Immature natural killer cell (primary cell): Measurements from ENCODE around the gene YTHDC1. TPM values are rescaled to one million over a fixed set of nuclear protein-coding genes. Genes with fewer than 3 reads are reported as not detected.
A peak's percentile ranks its signal among the peaks of the same experiment; 100 is the strongest.

Source experiments
- DNase-seq, 3 donors: peaks; one replicate each; pipeline ENCODE4 v3.0.0; 2022; ENCODE audit warnings: mixed read lengths in 1 of 3
- H3K27ac Mint-ChIP-seq, 6 donors: one replicate each; pipeline ENCODE4 v1.8.0; 2020; ENCODE audit warnings: mixed read lengths in 6 of 6, mild to moderate bottlenecking in 5 of 6, inconsistent platforms in 4 of 6, moderate library complexity in 3 of 6
- H3K27me3 Mint-ChIP-seq, 3 donors: one replicate each; pipeline ENCODE4 v1.8.0; 2020 to 2021; ENCODE audit warnings: low read depth in 3 of 3, mild to moderate bottlenecking in 3 of 3, mixed read lengths in 3 of 3, moderate library complexity in 3 of 3, inconsistent platforms in 1 of 3
- H3K36me3 Mint-ChIP-seq, 3 donors: one replicate each; pipeline ENCODE4 v1.8.0; 2020; ENCODE audit warnings: mixed read lengths in 3 of 3, inconsistent platforms in 2 of 3, mild to moderate bottlenecking in 2 of 3
- H3K4me1 Mint-ChIP-seq, 2 donors: one replicate each; pipeline ENCODE4 v1.8.0; 2020; ENCODE audit warnings: inconsistent platforms in 2 of 2, mild to moderate bottlenecking in 2 of 2, mixed read lengths in 2 of 2, moderate library complexity in 1 of 2
- H3K4me3 Mint-ChIP-seq, 5 donors: one replicate each; pipeline ENCODE4 v1.8.0; 2020; ENCODE audit warnings: mild to moderate bottlenecking in 5 of 5, mixed read lengths in 5 of 5, inconsistent platforms in 3 of 5, moderate library complexity in 3 of 5
- H3K9me3 Mint-ChIP-seq, 6 donors: one replicate each; pipeline ENCODE4 v1.8.0; 2020; ENCODE audit warnings: mild to moderate bottlenecking in 6 of 6, mixed read lengths in 6 of 6, inconsistent platforms in 4 of 6, moderate library complexity in 3 of 6
- polyA plus RNA-seq, 3 donors: library from polyadenylated mRNA; unstranded; fragments of 300-500 nt; fragmentation: Illumina TruSeq; gene quantifications; one replicate each; pipeline ENCODE4 v1.2.3, GENCODE V29; 2021

Gene YTHDC1
- polyA plus RNA-seq, 3 donors from 2014 or later = 4.9 to 53.9 (median 24.1) TPM

DNA sequence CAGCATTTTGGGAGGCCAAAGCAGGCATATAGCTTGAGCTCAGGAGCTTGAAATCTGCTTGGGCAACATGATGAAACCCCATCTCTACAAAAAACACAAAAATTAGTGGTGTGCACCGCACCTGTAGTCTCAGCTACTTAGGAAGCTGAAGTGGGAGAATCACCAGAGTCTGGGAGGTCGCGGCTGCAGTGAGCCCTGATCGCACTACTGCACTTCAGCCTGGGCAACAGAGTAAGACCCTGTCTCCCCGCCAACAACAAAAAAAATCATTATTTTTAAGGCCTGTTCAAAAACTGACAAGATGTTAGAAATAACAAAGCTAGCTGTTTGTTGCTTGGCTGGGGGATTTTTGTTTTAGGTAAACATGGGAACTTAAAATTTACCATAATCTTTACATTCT is 5.1 kb downstream of the YTHDC1 start:
- peaks cover 1 to 14% (median 3%) of the 10 kb centered on the region in 3 donors for H3K27me3 Mint-ChIP-seq
- peaks cover 72 to 90% of the 10 kb centered on the region in 2 donors for H3K4me1 Mint-ChIP-seq
- H3K27ac Mint-ChIP-seq = peak overlapping the region in 4 of 6 donors; percentile 38 to 66 (median 44)
- peak overlapping the region; percentile 3 to 52 (median 22) for H3K4me3 Mint-ChIP-seq
- no peaks in the 10 kb centered on the region for H3K36me3 Mint-ChIP-seq
- no peaks in the 10 kb centered on the region for H3K9me3 Mint-ChIP-seq
- DNase-seq = no peak

DNA sequence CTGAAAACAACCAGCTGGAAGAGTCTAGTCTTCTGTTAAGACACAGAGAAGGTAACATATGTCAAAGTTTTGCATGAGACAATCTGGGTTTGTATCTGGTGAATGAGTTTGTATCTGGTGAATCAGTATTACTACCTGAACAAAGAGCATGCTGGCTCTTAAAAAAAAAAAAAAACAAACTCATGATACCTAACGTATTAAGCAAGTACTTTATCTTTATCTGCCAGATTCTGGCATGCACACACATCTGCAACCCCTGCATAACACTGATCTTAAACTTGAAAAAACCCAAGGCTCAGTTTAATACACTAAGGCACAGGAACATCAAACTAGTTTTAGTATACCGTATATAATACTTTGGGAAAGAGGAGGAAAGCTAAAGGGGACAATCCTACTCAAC is 5.8 kb downstream of the YTHDC1 start:
- H3K9me3 Mint-ChIP-seq = no peaks in the 10 kb centered on the region
- H3K4me3 Mint-ChIP-seq = peak overlapping the region in 4 of 5 donors; percentile 35 to 69 (median 56)
- peaks cover 78 to 95% of the 10 kb centered on the region in 2 donors for H3K4me1 Mint-ChIP-seq
- no peak for DNase-seq
- H3K27me3 Mint-ChIP-seq = peaks cover 0 to 7% (median 0%) of the 10 kb centered on the region in 3 donors
- H3K36me3 Mint-ChIP-seq = no peaks in the 10 kb centered on the region
- peak overlapping the region in 5 of 6 donors; percentile 2 to 55 (median 41) for H3K27ac Mint-ChIP-seq

DNA sequence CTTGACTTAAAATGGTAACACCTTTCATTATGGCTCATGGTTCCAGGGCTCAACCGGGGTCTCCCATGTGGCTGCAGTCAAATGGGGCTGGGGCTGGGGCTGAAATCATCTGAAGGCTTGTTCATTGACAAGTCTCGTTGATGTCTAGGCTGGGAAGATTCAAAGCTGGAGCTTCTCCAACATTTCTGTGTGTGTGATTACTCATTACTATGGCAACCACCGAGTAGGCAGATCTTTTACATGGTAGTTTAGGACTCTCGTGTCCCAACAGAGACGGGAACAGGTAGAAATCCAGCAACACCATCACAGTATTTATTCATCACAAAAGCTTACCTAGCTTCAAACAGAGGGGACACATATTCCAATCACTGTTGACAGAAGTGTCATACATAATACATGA is 7.8 kb downstream of the YTHDC1 start:
- Mint-ChIP-seq H3K4me3 (peak overlapping the region; percentile 1 to 54 (median 27)), H3K36me3 (peaks cover 2 to 6% (median 6%) of the 10 kb centered on the region in 3 donors), H3K4me1 (peaks cover 70 to 95% of the 10 kb centered on the region in 2 donors), H3K9me3 (no peaks in the 10 kb centered on the region), H3K27ac (peak overlapping the region in 5 of 6 donors; percentile 1 to 43 (median 24)), H3K27me3 (peaks cover 0 to 1% (median 0%) of the 10 kb centered on the region in 3 donors)
- no peak for DNase-seq

DNA sequence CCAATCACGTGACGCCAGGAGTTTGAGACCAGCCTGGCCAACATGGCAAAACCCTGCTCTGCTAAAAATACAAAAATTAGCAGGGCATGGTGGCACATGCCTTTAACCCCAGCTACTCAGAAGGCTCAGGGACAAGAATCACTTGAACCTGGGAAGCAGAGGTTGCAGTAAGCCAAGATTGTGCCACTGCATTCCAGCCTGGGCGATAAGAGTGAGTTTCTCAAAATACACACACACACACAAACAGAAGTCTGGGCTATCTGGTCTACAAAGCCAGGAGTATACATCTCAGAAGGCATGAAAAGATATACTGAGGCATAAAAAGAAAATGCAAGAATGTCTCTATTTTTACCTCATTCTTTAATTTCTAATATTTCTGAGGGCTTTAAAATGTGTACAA is 11.3 kb downstream of the YTHDC1 start:
- DNase-seq = no peak
- peaks cover 4 to 23% (median 13%) of the 10 kb centered on the region in 3 donors for H3K36me3 Mint-ChIP-seq
- H3K27me3 Mint-ChIP-seq = peaks cover 0 to 3% (median 2%) of the 10 kb centered on the region in 3 donors
- peaks cover 56 to 95% of the 10 kb centered on the region in 2 donors for H3K4me1 Mint-ChIP-seq
- H3K4me3 Mint-ChIP-seq = peak overlapping the region in 1 of 5 donors; percentile 53
- H3K9me3 Mint-ChIP-seq = no peaks in the 10 kb centered on the region
- H3K27ac Mint-ChIP-seq = peak overlapping the region in 1 of 6 donors; percentile 15

DNA sequence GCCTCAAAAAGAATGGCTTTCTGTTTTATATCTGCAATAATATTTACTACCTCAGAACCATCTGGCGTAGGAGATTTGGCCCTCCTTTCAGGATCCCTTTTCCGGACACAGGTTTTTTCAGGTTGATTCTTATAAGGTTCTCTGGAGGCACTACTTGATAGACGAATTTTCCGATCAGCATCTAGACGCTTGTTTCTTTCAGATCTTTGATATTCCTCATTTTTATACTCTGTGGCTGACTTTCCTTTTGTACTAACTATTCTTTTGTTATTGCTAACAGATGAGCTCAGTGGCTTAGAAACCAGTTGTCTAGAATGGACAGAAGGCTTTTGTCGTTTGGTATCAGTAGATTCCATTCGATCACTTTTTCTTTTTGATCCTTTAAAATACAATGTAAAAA is 12.4 kb downstream of the YTHDC1 start:
- Mint-ChIP-seq H3K9me3 (no peaks in the 10 kb centered on the region), H3K27me3 (peaks cover 0 to 3% (median 2%) of the 10 kb centered on the region in 3 donors), H3K36me3 (peaks cover 4 to 33% (median 14%) of the 10 kb centered on the region in 3 donors), H3K4me3 (peak overlapping the region in 1 of 5 donors; percentile 1), H3K27ac (peak overlapping the region in 3 of 6 donors; percentile 26 to 52 (median 49)), H3K4me1 (peaks cover 58 to 100% of the 10 kb centered on the region in 2 donors)
- no peak for DNase-seq

DNA sequence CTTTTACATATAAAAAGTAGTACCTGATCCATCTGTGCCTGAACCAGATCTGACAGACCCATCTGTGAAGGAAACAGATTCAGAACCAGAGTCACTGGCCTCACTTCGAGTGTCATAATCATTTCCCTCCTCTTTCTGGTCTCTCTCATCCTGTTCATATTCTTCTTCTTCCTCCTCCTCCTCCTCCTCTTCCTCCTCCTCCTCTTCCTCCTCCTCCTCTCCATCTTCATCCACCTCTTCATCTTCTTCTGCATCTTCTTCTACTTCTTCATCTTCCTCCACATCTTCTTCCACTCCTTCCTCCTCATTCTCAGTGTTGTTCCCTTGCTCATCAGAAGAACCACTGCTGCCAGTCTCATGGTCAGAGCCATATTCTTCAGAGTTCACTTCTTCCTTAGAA is 12.9 kb downstream of the YTHDC1 start:
- Mint-ChIP-seq H3K27ac (peak overlapping the region in 5 of 6 donors; percentile 9 to 77 (median 52)), H3K9me3 (no peaks in the 10 kb centered on the region), H3K36me3 (peaks cover 4 to 39% (median 19%) of the 10 kb centered on the region in 3 donors), H3K4me3 (no peak overlapping the region), H3K4me1 (peaks cover 55 to 100% of the 10 kb centered on the region in 2 donors), H3K27me3 (peaks cover 0 to 4% (median 3%) of the 10 kb centered on the region in 3 donors)
- no peak for DNase-seq

DNA sequence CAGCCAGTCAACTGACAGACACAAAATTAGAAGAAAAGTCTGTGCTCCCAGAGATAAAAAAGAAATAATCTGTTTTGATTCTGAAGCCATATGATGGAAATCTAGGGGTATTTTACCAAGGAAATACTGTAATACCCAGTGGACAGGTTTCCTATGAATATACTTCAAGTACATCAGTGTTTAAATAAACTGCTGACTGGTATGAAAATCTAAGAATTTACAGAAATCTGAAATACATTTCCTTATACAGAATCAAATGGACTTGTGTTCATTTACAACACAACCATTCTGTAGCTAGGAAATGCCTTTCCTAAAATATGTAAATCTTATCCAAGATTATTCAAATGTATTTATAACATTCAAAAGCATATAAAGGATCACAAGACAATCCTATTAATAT is 13.4 kb downstream of the YTHDC1 start:
- no peak overlapping the region for H3K4me3 Mint-ChIP-seq
- H3K36me3 Mint-ChIP-seq = peaks cover 4 to 43% (median 24%) of the 10 kb centered on the region in 3 donors
- H3K27ac Mint-ChIP-seq = peak overlapping the region in 2 of 6 donors; percentile 8 to 32
- no peaks in the 10 kb centered on the region for H3K9me3 Mint-ChIP-seq
- peaks cover 52 to 98% of the 10 kb centered on the region in 2 donors for H3K4me1 Mint-ChIP-seq
- DNase-seq = no peak
- peaks cover 0 to 4% (median 3%) of the 10 kb centered on the region in 3 donors for H3K27me3 Mint-ChIP-seq

DNA sequence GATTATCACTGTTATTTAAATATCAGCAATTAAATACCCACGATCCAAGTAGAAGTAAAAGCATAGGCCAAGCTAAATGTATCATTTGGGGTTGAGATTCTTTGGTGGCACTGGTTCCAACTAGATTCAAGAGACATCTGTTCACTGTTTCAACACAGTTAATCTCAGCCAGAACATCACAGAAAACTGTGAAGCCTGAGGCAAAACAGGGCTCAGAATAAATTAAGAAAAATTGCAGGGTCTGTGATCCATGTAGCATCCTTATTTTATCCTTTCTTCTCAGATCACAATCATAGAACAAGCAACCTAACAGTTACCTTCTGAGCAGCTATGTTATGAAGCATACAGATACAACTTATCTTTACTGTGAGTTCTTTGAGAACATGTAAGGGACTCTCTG is 23.7 kb downstream of the YTHDC1 start:
- Mint-ChIP-seq H3K4me3 (no peak overlapping the region), H3K36me3 (peaks cover 0 to 31% (median 23%) of the 10 kb centered on the region in 3 donors), H3K27ac (peak overlapping the region in 3 of 6 donors; percentile 62 to 75 (median 66)), H3K27me3 (peaks cover 0 to 3% (median 1%) of the 10 kb centered on the region in 3 donors), H3K9me3 (no peaks in the 10 kb centered on the region), H3K4me1 (peaks cover 0 to 7% of the 10 kb centered on the region in 2 donors)
- DNase-seq = no peak

DNA sequence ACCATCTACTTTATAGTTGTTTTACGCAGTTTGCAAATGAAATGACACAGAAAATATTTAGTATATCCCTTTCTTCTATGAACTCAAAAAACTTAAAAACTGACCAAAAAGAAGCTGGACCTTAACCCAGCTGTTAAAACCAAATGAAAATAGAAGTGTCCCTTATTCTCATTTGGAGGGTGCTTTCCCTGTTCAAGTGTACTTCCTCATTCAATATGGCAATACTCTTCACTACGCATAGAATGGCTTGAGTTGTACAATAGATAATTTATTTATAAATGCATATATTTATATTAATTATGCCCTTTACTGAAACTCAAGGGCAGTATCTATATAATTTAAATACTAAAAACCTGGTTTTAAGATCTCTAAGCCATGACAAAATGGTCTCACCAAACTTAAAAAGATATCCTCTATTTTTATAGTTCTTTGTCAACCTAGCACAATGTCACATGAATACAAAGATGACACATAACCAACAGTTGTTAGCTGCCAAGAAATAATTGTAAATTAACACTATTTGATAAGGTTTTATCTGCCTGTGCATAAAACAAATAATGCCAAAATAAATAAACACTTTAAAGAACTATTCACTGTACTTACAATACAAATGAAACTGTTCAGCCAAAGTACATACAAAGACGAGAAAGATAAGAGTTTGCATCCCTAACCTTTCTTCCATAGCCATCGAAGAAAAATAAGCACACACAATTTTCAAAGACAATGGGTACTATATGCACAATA is 25.2 kb downstream of the YTHDC1 start:
- DNase-seq = no peak
- Mint-ChIP-seq H3K4me1 (peaks cover 0 to 13% of the 10 kb centered on the region in 2 donors), H3K9me3 (no peaks in the 10 kb centered on the region), H3K27me3 (peaks cover 0 to 3% (median 1%) of the 10 kb centered on the region in 3 donors), H3K36me3 (peaks cover 0 to 31% (median 27%) of the 10 kb centered on the region in 3 donors), H3K27ac (peak overlapping the region in 1 of 6 donors; percentile 13), H3K4me3 (no peak overlapping the region)

DNA sequence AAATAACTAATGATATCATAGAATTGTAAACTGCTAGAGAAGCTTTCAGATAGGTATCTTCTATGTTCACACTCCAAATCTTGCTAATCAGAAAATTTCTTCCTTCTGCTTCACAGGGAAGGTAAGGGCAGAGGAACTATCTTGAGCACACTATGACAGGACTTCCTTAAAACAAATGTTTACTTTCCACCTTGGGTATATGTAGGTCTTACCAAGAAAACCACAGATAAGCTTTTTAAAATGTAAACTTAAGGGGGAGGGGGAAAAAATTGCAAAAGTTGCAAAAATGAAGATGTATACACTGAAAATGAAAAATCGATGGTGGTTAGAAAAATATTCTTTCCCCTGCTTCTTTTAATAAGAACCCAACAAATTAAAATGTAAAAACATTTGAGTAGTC is 30.9 kb downstream of the YTHDC1 start:
- H3K4me3 Mint-ChIP-seq = no peak overlapping the region
- H3K36me3 Mint-ChIP-seq = peaks cover 12 to 41% (median 40%) of the 10 kb centered on the region in 3 donors
- H3K27me3 Mint-ChIP-seq = peaks cover 0 to 2% (median 0%) of the 10 kb centered on the region in 3 donors
- H3K27ac Mint-ChIP-seq = peak overlapping the region; percentile 28 to 75 (median 40)
- no peaks in the 10 kb centered on the region for H3K9me3 Mint-ChIP-seq
- peaks cover 8 to 25% of the 10 kb centered on the region in 2 donors for H3K4me1 Mint-ChIP-seq
- DNase-seq = no peak

DNA sequence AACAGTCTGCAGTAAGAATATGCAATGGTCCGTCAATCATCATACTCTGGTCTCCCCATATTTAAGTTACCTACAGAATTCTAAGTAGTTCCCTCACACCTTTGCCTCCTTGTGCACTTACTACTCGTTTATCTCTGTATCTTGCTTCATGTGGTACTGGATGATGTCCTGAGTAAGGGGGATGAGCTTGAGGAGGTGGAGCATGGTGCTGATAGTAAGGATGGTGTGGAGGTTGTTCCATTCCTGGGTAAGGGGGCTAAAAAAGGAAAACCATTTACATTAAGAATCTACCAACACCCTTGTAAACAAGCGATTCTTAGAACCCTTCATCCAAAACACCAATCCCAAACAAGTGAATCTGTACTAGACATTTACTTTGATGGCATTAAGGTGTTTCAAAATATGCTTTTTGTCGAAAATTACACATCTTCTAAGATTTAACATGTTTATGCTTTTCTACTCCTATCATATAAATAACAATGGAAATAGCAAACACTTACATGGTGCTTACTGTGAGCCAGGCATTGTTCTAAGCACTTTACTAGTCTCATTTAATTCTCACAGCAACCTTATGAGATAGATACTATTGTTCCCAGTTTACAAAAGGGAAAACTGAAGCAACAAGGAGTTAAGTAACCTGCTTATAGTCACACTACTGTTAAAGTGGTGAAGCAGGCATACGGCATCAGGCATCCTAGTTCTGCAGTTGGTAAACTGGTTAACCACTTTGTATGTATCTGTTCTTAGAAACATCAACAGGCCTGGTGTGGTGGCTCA is 33.5 kb downstream of the YTHDC1 start:
- no peak overlapping the region for H3K4me3 Mint-ChIP-seq
- peak overlapping the region in 5 of 6 donors; percentile 3 to 43 (median 15) for H3K27ac Mint-ChIP-seq
- H3K4me1 Mint-ChIP-seq = peaks cover 8 to 19% of the 10 kb centered on the region in 2 donors
- H3K27me3 Mint-ChIP-seq = peaks cover 0 to 2% (median 0%) of the 10 kb centered on the region in 3 donors
- H3K9me3 Mint-ChIP-seq = no peaks in the 10 kb centered on the region
- no peak for DNase-seq
- H3K36me3 Mint-ChIP-seq = peaks cover 17 to 50% (median 50%) of the 10 kb centered on the region in 3 donors

DNA sequence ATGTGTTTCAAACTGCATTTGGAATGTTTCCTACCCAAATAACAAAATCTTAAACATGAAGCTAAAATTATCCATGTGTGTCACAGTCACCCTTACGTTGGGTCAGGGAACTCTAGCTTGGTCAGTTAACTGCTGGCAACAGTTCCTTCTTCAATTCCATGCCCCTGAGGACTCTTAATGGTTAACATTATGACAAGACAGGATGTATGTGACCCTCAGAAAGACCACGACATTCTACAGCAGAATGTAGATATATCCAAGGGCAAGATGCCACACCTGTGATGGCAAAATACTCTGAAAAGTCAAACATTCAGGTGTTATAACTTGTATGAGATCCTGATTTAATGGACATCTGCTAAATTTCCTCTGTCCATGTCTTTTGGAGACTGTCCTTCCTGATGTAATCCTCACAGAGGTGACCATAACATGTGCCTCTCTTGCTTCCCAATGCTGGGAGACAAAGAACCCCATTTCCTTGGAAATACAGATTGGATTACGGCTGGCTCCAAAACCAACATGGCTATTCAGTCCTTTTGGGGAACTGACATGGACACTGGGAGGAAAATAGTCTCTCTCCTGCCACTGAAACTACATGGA is 39.1 kb downstream of the YTHDC1 start:
- no peak for DNase-seq
- H3K9me3 Mint-ChIP-seq = no peaks in the 10 kb centered on the region
- no peak overlapping the region for H3K27ac Mint-ChIP-seq
- H3K4me1 Mint-ChIP-seq = no peaks in the 10 kb centered on the region
- H3K4me3 Mint-ChIP-seq = no peak overlapping the region
- peaks cover 12 to 31% (median 31%) of the 10 kb centered on the region in 3 donors for H3K36me3 Mint-ChIP-seq
- peaks cover 0 to 6% (median 3%) of the 10 kb centered on the region in 3 donors for H3K27me3 Mint-ChIP-seq

DNA sequence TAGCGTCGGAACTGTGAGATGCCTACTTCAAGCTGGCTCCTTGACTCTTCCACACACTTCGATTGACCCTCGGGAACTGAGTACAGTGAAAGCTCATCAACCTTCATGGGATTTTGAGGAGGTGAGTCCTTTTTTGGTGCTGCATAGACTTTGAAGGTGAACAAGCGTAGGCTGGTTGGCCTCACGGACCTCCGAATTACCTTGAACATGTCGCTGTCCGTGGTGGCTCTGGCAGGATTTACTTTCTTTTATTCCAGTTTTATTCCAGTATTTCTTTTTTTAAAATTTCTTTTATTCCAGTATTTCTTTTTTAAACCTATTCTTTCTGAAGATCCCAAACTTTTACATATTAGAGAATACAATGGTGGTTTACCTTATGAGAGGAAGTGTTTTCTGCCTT is 45.2 kb downstream of the YTHDC1 start:
- Mint-ChIP-seq H3K4me1 (no peaks in the 10 kb centered on the region), H3K27me3 (peaks cover 0 to 6% (median 3%) of the 10 kb centered on the region in 3 donors), H3K9me3 (no peaks in the 10 kb centered on the region), H3K36me3 (no peaks in the 10 kb centered on the region), H3K4me3 (no peak overlapping the region), H3K27ac (no peak overlapping the region)
- no peak for DNase-seq
